GM20431 (cell line): ENCODE results near the gene NFATC3.

ENCODE experiments used
- in situ Hi-C: fragments of 300-500 bp; cut with MseI, MboI; formaldehyde crosslinking; loops from one replicate; pipeline ENCODE4 v1.15.0; 2020; ENCODE audit warnings: low sequenced_read_pairs; ENCODE audit not compliant: unreplicated experiment

Gene NFATC3

DNA sequence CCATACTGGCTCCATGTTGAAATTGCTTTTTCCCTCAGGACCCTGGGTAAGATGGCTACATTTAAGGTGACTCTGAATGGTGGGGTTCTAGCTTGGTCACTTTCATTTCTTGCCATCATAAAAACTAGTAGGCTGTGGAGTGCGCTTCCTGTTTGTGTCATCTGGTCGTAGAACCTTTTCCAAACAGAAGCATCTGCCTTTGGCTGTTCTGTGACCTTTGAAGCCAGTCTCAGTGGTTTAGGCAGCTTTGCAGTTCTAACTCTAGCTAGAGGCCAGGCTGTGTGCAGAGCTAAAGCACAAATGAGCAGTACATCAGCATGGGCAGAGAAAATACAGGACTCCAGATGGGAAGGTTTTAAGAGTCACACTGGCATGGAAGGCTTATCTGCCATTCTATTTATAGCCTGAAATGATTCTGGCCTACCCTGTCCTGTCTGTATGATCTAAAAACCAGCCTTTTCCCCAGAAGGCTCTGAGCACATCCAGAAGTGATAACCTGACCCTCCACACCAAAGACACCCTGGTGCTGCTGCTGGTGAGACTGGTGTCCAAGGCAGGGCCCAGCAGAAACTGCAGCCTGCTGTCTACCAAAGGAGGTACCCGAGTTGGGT is 142.1 kb downstream of the NFATC3 start:
- in situ Hi-C loops, result no loop called here

DNA sequence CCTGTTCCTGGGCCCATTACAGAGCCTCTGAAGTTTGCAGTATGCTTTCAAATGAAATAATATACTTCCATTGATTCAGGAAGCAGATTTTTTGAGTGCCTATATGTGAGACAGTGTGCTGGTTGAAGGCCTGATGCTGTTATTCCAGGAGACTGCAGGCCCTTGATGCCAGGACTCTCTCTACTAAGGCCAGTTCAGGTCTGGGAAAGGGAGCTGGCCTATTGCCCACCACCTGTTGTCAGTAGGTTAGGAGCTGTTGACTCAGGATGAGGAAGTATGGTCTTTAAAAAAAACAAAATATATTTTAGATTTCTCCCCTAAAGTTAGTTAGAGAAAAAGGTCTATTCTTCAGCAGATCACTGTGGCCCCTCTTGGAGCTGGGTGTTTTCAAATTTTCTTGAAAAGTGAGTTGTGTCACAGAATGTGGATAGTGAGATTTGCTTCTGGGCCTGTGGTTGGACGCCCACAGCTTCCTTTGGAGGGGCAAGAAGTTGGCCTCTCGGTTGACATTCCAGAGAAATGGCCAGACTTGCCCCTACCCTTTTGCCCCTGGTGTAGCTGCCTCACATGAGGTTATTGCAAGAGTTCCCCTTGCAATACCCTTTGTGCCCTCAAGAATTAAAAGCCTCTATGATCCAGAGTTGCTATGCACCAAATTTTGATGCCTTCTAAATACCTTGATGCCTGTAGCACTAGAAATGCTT is 142.8 kb downstream of the NFATC3 start:
- in situ Hi-C loops, result no loop called here

DNA sequence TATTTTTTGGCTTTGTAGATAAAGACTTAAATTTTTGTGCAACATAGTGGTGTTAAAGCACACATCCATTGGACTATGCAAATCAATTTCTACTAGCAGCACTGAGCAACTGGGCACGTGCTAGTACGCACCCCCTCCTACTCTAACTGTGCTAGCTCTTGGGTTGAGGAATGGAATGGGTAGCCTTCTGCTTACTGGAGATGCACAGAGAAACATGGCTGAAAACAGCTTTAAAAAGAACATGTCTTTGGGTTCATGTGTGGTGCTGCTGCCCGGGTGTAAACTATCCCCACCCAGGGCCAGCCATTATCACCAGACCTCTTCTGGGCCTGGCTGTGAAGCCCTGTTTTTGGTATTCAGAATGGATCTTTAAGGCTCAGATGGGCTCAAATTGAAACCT is 143.5 kb downstream of the NFATC3 start:
- in situ Hi-C loops, result no loop called here

DNA sequence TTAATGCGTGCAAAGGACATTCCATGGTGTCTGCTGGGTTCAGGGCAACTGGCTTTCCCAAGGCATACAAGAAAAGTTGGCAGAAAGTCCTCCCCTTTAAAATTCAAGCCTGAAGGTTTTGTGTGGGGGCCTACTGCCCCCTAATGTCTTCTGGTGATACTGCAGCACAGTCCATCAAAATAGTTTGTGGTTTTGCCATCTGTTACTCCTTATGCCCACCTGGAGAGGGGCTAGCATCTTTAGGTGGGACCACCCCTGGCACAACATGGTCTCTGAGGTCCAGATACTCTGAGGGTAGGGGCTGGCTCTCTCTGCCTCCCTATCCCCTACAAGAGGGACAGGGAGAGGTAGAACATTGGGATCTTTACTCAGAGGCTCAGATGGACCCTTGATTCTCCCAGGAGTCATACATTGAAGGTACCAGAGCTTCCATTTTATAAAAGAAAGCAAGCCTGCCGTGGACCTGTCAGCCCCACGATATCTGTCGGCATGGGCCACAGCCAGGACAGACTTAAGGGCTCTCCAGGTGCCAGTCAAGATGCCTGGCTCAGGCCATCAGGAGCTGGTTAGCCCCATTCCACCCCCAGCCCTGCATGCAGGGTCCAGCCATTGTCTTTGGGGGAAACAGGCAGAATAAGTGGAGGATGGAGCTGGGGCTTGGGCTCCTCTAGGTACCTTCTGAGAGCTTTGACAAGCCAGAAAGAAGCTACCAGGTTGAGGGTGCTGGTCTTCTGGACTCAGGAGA is 144.4 kb downstream of the NFATC3 start:
- in situ Hi-C loops, result no loop called here

DNA sequence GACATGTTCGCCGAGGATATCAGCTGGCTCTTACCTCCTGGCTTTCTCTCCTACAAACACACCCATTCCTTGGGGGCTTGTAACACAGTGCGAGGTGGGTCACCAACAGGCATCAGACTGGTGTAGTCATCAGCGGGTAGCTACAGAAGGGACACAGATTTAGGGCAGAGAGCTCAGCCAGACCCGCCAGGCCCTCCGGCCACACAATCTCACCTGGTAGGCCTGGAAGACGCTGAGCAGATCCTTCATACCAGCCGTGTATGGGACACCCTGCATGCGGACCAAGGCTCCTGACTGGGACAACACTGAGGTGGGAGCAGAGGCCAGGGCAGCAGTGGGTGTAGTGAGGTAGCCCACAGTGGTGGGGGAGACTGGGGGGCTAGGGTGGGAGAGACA is 145.0 kb downstream of the NFATC3 start:
- in situ Hi-C loops, result no loop called here

DNA sequence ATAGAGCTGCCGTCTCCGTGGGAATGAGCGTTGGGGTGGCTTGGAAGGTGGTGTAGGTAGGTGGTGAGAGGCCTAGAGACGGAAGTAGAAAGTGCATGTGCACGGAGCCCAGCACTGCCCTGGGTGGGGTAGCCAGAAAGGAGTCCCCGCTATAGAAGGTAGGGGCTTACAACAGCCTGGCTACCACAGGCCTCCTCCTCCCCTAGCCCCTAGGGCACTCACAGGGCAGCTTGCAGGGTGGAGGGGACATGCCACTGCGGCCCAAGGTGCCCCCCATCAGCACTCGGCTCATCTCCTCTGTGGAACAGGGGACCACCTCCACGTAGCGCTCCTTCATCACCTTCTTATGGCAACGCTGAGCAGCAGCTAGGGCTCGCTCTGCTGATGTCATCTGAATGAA is 145.8 kb downstream of the NFATC3 start:
- in situ Hi-C loops, result no loop called here

DNA sequence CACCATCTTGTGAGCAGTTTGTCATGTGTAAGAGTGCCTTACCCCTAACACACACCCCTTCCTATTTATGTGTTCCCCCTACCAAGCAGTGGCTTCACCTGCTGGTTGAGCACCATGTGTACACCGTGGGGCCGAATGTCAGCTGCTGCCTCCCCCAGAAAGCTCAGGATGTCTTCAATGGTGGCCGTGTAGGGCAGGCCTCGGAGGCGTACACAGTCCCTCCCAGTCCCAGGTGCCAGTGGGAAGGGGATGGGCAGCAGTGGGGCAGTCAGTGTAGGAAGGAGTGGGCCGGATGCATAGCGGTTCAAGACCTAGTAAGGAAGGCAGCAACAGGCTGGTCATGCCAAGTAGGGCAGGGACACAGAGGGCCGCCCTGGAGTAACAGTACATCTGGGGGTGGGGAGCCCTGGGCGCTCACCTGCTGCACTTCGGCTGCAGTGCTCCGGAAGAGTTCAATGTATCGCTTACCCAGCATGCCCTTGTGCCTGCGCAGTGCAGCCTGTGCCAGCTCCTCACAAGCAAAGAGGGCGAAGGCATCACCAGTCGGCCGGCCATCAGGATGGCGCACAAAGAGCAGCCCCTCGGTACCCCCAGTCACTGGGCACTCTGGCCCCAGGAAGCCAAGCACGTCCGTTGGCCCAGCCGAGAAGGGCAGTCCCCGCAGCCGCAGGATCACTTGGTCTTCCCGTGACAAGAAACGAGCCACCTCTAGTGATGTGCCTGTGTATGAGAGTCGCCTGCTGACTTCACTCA is 146.4 kb downstream of the NFATC3 start:
- in situ Hi-C loops, result no loop called here

DNA sequence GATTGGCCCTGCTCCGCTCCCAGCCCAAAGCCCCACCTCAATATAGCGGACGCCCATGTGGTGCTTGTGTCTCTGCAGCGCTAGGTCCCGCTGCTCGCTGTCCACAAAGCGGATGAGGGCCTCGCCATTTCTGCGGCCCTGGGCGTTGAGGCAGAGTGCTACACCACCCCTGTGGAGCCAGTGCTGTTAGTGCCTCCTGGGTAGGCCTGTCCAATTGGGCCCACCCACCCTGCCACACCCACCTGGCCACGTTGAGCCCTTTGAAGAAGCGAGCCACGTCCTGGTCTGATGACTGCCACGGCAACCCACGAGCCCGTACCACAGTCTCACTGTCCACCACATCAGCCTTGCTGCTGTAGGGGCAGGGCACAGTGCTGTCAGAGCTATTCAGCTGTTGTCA is 147.2 kb downstream of the NFATC3 start:
- in situ Hi-C loops, result no loop called here

DNA sequence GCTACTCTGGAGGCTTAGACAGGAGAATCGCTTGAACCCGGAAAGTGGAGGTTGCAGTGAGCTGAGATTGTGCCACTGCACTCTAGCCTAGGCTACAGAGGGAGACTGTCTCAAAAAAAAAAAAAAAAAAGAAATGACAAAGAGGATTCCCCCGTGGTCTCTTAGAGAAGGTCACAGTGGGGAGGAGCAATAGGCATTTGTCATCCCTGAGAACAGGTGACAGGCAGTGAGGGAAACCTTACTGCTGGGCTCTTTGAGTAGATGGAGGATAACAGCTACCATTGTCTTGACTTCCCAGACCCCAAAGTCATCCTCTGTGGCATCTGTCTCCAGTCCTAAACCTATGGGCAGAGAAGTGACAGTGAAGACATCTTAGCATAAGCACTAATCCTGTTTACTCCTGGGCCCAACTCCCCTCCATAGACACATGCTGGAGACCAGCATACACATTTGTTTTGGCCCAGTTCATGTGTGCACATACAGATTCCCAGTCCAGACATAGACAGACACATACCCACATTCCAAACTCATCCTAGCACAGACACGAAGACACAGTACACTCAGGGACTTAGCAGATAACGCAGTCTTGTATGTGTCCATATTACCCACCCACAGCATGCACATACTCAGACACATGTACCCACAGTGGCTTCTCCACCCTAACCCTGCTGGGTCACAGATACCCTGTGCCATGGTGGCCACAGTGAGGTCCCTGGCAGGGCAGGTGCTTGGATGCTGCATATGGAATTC is 148.1 kb downstream of the NFATC3 start:
- in situ Hi-C loops, result no loop called here

DNA sequence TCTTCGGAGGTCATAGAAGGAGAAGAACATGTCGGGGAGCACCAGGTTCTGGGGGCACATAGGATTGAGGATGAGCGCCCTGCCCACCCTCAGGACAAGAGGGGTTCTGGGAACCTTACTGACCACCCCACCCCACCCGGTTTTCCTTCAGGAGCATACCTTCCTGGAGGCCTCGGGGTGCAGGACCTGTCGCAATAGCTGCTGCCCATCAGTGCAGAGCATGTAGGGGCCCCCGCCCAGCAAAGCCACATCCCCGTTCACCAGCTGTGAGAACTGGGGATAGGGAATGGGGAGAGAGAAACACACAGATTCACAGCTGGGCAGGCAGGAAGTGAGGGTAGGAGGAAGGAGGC is 148.6 kb downstream of the NFATC3 start:
- in situ Hi-C loops, result no loop called here

DNA sequence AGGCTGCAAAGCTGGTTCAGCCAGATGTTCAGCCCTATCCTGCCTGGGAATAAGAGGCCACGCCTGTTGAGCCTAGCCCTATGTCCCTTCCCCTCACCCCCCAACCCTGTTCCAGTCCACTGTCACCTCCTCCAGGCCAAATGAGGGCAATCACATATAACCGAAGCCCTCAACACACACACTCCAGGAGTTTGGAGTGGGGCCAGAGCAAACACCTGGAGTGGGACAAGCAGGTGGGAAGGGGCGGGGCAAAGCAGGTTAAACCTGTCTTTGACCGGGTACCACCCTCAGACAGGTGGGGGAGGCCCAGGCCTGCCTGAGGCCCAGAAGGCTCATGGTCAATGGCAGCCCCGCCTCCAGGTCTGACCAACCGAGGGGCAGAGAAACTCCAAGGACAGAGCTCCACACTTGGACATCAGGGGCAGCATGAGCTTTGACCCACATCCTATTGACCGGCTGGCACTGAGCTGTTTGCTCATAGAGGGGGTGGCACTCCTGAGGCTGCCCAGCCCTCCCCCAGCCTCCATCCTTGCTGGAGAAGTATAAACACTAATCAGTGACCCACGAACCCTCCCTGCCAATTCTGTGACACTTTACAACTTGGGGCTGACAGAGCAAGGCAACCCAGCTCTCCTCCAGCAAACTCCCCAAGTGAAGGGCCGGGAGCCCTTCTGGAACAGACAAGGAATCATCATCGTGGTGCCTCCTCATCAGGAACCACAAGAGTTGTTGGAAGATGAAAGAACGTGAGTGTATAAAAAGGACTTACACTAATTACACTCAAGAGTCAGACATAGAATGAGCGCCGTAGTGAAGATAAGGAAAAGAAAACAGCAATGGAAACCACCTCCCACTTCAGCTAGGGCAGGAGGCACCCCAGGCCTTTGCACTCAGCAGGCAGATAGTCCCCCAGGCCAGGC is 149.3 kb downstream of the NFATC3 start:
- in situ Hi-C loops, result no loop called here

DNA sequence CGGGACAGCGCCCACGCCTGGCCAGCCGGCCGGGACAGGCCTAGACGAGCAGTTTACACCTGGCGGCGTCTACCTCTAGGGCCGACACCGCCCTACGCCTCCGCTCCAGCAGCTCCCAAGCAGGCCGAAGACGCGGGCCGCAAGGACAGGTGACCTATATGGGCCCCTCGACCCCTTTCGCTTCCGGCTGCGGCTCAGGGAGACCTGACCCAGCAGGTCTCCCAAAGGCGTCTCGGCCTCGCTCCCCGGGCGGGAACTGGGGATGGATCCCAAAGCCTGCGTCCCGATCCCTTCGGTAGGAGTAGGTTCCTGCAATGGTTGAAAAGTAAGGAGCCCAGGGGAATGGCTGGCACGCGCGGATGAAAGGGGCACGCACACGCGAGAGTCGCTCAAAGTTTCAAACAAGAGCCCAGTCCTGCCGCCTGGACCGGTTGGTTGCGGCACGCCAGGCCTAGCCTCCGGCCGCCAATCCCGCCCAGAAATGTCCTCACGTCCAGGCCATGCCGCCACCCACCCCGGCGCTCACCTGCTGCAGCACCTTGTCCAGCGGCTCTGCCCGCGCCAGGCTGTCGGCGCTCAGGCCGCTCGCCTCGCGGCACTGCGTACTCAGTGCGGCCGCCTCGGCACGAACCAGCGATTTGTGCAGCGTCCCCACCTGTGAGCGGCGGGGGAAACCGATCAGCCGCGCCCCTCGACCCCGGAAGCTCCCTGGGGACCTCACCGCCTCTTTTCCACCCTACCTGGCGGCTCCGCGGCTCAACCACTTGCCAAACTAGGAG is 150.1 kb downstream of the NFATC3 start:
- in situ Hi-C loops, result no loop called here

DNA sequence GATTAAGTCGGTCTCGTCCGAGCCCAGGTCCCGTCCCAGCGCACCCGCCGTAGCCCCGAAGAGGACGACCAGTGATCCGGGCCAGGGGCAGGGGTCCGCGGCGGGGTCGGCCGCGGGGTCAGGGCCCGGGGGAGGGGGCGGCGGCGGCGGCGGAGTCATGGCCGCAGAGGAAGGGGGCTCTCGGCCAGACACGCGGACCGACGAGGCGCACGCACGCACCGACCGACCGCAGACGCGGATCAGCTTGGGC is 150.6 kb downstream of the NFATC3 start, which contains the start of gene ESRP2:
ESRP2 (minus strand) TSS at position 241 of the 250 bp plus-strand sequence; CDS start at position 159, 82 bp downstream.
- in situ Hi-C loops, result no loop called here

DNA sequence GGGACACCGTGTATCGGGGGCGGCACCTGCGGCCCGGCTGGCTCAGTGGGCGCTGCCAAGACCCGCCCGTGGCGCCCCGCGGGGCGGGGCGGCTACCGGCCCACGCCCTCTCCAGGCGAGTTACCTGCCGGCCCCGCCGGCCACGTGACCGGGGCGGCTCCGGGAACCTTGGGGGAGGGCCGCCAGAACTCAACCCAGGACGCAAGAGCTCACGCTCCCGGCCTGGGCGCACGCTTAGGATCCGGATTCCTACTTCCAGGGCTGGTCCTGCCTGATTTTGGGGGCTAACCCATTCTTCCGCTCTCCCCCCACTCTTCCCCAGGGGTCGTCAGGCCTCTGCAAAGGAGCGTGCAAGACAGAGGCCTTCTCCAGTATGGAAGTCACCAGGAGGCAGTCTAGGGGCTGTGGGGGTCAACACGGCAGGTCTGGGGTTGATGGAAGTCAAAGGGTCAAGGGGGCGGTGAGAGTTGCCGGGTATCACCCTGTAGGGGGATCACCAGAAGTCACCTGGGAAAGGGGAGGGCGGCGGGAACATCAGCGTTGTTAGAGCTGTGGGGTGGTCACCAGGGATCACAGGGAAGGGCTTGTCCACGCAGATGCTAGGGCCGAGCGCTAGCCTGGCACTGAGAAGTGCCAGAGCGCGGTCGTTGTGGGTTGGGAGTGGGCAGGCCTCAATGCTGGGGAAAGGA is 151.1 kb downstream of the NFATC3 start:
- in situ Hi-C loops, result no loop called here

DNA sequence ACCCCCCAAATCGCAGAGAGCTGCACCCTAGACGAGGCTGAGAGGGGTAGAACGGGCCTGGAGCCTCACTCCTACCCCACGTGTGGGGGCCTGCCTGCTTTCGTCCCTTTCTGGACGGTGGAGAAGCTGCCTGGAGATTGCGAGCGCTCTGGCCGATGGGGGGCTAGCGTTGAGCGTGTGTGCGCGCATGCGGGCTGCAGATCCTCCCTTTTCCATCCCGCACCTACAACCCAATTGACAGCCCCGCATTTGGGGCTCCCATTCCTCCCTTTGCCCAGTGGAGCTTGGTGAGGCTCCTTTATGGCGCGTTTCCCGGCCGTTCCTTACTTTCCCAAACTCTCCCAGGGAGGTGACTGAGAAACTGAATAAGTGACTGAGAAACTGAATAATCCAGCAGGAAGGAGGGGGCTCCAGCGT is 151.7 kb downstream of the NFATC3 start:
- in situ Hi-C loops, result no loop called here

DNA sequence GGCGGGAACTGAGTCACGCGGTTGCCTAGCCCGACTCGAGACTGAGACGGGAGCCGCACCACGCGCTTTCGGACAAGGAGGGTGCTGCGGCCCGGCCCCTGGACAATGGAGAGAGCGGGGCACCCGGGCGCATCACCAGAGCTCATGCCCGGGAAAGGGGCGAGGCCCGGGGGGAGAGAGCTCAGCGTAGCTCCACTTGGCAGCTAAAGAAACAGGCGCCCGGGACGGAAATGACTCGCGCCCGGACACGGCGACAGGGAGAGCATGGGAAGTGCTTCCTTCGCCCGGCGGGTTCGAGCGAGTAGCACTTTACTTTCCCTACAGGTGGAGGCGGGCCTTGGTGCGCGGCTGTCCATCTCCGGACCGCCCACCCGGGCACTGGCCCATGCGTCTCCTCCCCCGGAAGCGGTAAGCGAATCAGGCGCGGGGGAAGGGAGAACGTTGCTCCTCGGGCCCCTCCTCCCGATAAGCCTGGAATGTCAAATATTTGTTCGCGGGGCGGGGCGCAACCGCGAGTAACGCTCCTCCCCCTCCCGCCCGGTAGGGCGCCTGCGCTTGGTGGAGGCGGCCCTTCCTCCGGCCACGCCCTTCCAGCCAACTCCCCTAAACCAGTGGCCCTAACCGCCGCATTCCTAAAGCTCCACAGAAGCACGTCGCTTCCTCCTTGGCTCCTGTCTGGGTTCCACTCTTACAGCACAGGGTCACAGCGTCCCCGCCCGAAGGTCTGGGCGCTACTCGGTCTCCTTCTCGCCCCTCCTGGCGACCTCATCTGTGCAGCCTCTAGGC is 152.3 kb downstream of the NFATC3 start:
- in situ Hi-C loops, result no loop called here

DNA sequence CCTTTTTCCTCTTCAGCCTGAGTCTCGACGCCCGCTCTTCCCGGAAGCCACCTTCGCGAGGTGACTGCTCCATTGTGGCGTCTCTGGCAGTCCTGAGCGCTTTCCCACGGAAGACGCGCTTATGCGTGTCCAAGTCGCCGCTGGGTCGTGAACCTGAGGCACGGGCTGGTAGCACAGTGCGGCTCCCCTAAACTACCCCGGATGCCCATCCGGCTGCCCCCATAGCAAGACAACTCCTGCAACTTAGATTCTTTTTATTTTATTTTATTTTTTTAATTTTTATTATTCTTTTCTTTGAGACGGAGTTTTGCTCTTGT is 152.8 kb downstream of the NFATC3 start:
- in situ Hi-C loops, result no loop called here
